ENCODE data around the gene DOK6.

GRCh38 chr18:69528435-69528834, 127.7 kb downstream of the DOK6 start:
- TF ChIP-seq CTCF (IDR thresholded peaks at IDR 0.05) (no peak), POLR2A (IDR thresholded peaks at IDR 0.05) (no peak)

Measured in transverse colon (tissue), 3 donors.